Measurements from ENCODE around the gene TMEM273.

- TF ChIP-seq CTCF (IDR thresholded peaks at IDR 0.05 in 2 of 3, conservative IDR thresholded peaks at IDR 0.05 in 1 of 3; ENCODE audit: control insufficient read depth in 2 of 3, extremely low read depth in 1 of 3, insufficient read depth in 1 of 3, low read depth in 3 of 3, low read length in 3 of 3) (no peak), NR2C1 (IDR thresholded peaks at IDR 0.05) (no peak), SP1 (IDR thresholded peaks at IDR 0.05; ENCODE audit: low read depth, low read length) (no peak)
Observed at GRCh38 chr10:49160814-49161213, 27.4 kb downstream of the TMEM273 start.

All from GM12878 (cell line).